ENCODE results near the gene FHL1. TPM values are rescaled to one million over a fixed set of nuclear protein-coding genes. Genes with fewer than 3 reads are reported as not detected.

Gene FHL1
- total RNA-seq, 2 experiments from 2014 or later: 27.2 to 28.4 TPM

GRCh38 chrX:136199365-136199764 lies 52.0 kb downstream of the FHL1 start:
- Mint-ChIP-seq H3K36me3 (ENCODE audit: low read depth) (no peaks in the 10 kb centered on the region), H3K27me3 (no peaks in the 10 kb centered on the region), H3K9me3 (no peaks in the 10 kb centered on the region), H3K4me1 (ENCODE audit: low read depth) (peaks cover 32% of the 10 kb centered on the region), H3K27ac (no peak overlapping the region), H3K4me3 (no peak overlapping the region)
- Histone ChIP-seq H3K36me3 (ENCODE audit: insufficient read depth, low read length) (no peaks in the 10 kb centered on the region), H3K4me1 (ENCODE audit: insufficient read depth, low read length) (peaks cover 13% of the 10 kb centered on the region), H3K27me3 (ENCODE audit: control insufficient read depth in 1 of 2, insufficient read depth in 2 of 2, low read length in 2 of 2) (no peaks in the 10 kb centered on the region), H3K27ac (ENCODE audit: low read depth in 1 of 2, low read length in 2 of 2) (no peak overlapping the region), H3K4me3 (ENCODE audit: low read length) (no peak overlapping the region), H3K9me3 (ENCODE audit: control insufficient read depth in 1 of 2, insufficient read depth in 1 of 2, low read length in 2 of 2) (no peaks in the 10 kb centered on the region)
- TF ChIP-seq, protein P1, sequence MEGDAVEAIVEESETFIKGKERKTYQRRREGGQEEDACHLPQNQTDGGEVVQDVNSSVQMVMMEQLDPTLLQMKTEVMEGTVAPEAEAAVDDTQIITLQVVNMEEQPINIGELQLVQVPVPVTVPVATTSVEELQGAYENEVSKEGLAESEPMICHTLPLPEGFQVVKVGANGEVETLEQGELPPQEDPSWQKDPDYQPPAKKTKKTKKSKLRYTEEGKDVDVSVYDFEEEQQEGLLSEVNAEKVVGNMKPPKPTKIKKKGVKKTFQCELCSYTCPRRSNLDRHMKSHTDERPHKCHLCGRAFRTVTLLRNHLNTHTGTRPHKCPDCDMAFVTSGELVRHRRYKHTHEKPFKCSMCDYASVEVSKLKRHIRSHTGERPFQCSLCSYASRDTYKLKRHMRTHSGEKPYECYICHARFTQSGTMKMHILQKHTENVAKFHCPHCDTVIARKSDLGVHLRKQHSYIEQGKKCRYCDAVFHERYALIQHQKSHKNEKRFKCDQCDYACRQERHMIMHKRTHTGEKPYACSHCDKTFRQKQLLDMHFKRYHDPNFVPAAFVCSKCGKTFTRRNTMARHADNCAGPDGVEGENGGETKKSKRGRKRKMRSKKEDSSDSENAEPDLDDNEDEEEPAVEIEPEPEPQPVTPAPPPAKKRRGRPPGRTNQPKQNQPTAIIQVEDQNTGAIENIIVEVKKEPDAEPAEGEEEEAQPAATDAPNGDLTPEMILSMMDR (IDR thresholded peaks at IDR 0.05): no peak
- ChIA-PET POLR2A (no interaction called here), CTCF (no interaction called here)
- DNase-seq (no peak), ATAC-seq (ENCODE audit: poor library complexity) (no peak)
- intact Hi-C loops (cut with DNase I, micrococcal nuclease): no loop called here

GRCh38 chrX:136200466-136200865 lies 53.1 kb downstream of the FHL1 start:
- TF ChIP-seq, protein P1 (IDR thresholded peaks at IDR 0.05): peak; percentile 21
- Mint-ChIP-seq H3K27me3 (no peaks in the 10 kb centered on the region), H3K36me3 (ENCODE audit: low read depth) (no peaks in the 10 kb centered on the region), H3K4me3 (no peak overlapping the region), H3K27ac (no peak overlapping the region), H3K4me1 (ENCODE audit: low read depth) (peaks cover 43% of the 10 kb centered on the region), H3K9me3 (no peaks in the 10 kb centered on the region)
- ATAC-seq (ENCODE audit: poor library complexity): no peak
- Histone ChIP-seq H3K36me3 (ENCODE audit: insufficient read depth, low read length) (no peaks in the 10 kb centered on the region), H3K9me3 (ENCODE audit: control insufficient read depth in 1 of 2, insufficient read depth in 1 of 2, low read length in 2 of 2) (no peaks in the 10 kb centered on the region), H3K4me3 (ENCODE audit: low read length) (no peak overlapping the region), H3K27ac (ENCODE audit: low read depth in 1 of 2, low read length in 2 of 2) (no peak overlapping the region), H3K27me3 (ENCODE audit: control insufficient read depth in 1 of 2, insufficient read depth in 2 of 2, low read length in 2 of 2) (no peaks in the 10 kb centered on the region), H3K4me1 (ENCODE audit: insufficient read depth, low read length) (peaks cover 24% of the 10 kb centered on the region)
- DNase-seq: peak in 3 of 14 experiments; percentile 31 to 40 (median 39)
- ChIA-PET CTCF (no interaction called here), POLR2A (no interaction called here)
- intact Hi-C loops (cut with DNase I, micrococcal nuclease): loop anchor here in 1 of 2 experiments (5.0 to 10.0 kb wide), 2 partner anchors 64 to 173 kb away; no protein-coding TSS in a partner anchor

DNA sequence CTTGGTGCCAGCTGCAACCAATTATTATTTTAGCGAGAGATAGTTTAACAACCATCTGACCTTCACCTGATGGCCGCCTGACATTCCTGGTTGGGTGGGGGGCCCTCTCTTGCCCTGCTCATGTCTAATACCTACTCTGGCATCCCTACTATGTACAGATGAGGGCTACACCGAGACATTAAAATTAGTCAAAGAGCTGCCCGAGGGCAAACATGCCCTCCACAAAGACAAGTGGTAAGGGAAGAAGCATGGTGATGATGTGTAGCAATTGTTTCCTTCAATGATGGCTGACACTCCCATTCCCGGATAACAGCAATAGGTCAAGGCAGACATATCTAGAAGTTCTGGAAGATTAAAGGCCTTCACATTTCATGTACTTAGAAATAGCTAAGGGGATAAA lies 54.3 kb downstream of the FHL1 start:
- POLR2A ChIA-PET: no interaction called here
- TF ChIP-seq, protein P1 (IDR thresholded peaks at IDR 0.05): no peak
- no peak for ATAC-seq (ENCODE audit: poor library complexity)

More for the DNA sequence above, 54.3 kb downstream of the FHL1 start:
- no peak for DNase-seq
- Mint-ChIP-seq H3K9me3 (no peaks in the 10 kb centered on the region), H3K4me1 (ENCODE audit: low read depth) (peaks cover 41% of the 10 kb centered on the region), H3K4me3 (no peak overlapping the region), H3K27me3 (no peaks in the 10 kb centered on the region), H3K36me3 (ENCODE audit: low read depth) (no peaks in the 10 kb centered on the region), H3K27ac (no peak overlapping the region)
- Histone ChIP-seq H3K4me3 (ENCODE audit: low read length) (no peak overlapping the region), H3K36me3 (ENCODE audit: insufficient read depth, low read length) (peaks cover 5% of the 10 kb centered on the region), H3K27ac (ENCODE audit: low read depth in 1 of 2, low read length in 2 of 2) (no peak overlapping the region), H3K4me1 (ENCODE audit: insufficient read depth, low read length) (peaks cover 31% of the 10 kb centered on the region), H3K9me3 (ENCODE audit: control insufficient read depth in 1 of 2, insufficient read depth in 1 of 2, low read length in 2 of 2) (no peaks in the 10 kb centered on the region), H3K27me3 (ENCODE audit: control insufficient read depth in 1 of 2, insufficient read depth in 2 of 2, low read length in 2 of 2) (no peaks in the 10 kb centered on the region)
- CTCF ChIA-PET: no interaction called here
- intact Hi-C loops (cut with DNase I, micrococcal nuclease): loop anchor here in 1 of 2 experiments (5.0 to 10.0 kb wide), 2 partner anchors 63 to 174 kb away; no protein-coding TSS in a partner anchor
